HG02884 (cell line): ENCODE data around the gene KDM7A.
A peak's percentile ranks its signal among the peaks of the same experiment; 100 is the strongest.

Source experiments
- ATAC-seq: cut with Tn5 transposase; IDR thresholded peaks from one replicate; pipeline ENCODE4 v1.9.1; 2021; ENCODE audit warnings: mild to moderate bottlenecking, moderate library complexity; ENCODE audit not compliant: unreplicated experiment

Gene KDM7A

DNA sequence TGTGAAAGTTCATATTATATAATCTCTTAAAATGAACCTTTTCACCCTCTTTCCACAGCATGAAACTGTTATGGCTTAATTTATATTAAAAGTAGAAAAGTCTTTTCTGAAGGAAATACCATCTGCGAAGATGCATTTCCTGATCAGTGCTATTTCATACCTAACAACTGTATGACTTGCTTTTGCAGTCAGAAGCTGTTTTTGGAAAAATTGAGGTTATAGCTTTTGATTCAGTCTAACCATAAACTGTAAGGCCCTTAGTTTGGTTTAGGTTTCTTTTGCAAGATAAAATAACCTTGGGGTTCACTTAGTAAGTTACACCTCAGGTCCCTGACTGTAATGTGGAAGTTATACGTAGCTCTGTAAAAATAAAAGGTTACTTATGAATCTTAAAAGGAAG lies 91.3 kb downstream of the KDM7A start:
- ATAC-seq = no peak

DNA sequence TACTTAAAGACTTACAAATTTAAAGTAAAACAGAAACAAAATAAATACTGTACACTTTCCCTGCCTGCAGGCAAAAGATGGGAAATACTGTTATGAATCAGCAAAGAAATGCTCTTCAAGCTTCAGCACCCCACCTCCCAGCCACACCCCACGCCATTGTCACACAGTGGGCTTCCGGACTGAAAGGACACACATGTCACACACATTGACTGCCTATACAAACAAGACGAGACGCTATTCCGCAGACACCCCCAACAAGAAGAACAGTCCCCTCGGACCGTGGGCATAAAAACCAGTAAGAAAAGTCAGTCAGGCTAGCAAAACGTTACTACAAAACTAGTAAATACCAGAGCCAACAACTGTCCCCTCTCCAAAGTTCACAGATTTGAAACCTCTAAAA lies 91.8 kb downstream of the KDM7A start:
- peak; percentile 98 for ATAC-seq

DNA sequence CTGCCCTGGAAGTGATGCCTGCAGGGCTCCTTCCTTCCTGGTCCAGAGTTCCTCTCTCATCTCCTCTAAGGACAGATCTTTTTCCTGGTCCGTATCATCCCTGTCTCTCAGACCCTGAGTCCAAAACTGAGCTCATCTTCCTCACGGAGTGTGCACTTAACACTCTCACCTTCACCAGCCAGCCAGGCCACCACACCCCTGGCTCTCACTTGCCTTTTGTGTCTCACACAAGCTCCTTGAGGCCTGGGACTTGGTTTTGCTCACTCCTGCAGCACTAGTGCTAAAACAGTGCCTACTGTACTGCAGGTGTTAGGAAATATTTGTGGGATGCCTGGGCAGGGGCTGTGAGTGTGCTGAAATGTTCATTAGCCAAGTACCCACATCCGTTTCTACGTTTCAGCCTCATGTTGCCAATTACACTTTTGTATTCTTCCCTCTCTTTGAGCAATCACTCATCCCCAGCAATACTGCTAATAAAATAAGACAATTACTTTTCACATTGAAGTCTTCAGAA lies 92.6 kb downstream of the KDM7A start:
- no peak for ATAC-seq

DNA sequence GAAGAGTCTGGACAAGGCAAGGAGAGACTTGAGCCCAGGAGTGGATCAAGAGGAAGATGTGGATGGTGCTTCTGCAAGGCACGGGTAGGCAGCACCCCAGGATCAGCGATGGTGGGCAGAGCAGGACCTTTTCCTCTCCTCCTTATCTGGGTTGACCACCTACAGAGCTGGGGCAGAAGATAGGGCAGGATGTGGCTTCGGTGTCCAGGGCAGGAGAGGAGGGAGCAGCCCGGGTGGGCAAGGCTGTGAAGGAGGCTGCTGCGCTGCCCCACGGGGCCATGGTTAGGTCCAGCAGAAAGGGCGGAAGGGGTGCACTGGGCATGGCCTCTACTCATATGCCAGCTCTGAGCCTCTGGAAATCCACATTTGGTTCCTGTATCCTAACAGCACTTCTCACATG lies 94.0 kb downstream of the KDM7A start:
- ATAC-seq = no peak

DNA sequence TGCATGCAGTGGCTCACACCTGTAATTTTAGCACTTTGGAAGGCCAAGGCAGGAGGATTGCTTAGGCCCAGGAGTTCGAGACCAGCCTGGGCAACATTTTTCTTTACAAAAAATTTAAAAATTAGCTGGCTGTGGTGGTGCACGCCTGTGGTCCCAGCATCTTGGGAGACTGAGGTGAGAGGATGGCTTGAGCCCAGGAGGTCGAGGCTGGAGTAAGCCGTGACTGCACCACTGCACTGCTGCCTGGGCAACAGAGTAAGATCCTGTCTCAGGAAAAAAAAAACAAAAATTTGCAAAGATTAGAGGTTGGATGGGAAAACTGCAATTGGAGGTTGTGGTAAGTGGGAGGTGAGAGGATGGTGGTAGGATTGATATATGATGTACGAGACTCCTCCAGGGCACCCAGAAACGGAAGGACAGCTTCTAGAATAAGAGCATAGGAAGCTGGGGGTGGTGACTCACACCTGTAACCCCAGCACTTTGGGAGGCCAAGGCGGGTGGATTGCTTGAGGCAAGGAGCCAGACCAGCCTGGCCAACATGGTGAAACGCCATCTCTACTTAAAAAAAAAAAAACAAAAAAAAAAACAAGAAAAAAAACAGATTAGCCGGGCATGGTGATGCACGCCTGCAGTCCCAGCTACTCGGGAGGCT lies 94.9 kb downstream of the KDM7A start:
- no peak for ATAC-seq

DNA sequence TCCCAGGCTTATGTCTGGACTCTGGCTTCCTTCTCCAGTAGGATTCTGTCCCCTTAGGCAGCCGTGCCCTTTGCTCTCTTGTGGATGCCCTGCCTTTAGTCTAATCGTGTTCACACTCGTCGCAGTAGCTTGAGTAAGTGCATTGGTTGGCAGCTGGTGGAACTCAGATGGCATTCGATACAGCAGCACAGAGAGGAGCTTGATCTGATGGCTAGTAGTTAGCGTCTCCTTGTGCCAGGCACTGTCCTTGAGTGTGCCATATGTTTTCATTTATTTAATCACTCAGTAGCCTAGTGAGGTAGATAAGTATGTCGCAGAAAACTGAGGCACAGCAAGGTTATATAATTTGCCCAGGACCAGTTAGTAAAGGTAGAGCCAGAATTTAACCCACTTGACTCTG lies 95.9 kb downstream of the KDM7A start:
- ATAC-seq = no peak

DNA sequence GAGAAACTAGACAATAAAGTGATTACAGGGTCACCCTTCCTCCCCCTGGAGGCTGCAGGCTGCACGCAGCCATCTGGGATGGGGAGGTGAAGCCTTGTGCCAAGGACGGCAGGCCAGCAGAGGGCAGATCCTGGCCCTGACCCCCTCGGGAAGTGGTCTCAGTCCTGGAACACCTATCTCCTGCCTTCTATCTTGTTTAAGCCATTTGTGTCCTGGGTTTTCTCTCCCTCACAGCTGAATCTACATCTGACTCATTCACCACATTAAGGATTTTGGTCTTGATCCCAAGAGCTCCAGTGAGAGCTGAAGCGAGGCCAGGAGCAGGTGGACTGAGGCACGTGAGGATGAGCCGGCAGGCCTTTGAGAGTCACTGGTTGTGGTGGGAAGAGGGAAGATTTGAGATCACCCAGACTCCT lies 97.7 kb downstream of the KDM7A start:
- no peak for ATAC-seq

DNA sequence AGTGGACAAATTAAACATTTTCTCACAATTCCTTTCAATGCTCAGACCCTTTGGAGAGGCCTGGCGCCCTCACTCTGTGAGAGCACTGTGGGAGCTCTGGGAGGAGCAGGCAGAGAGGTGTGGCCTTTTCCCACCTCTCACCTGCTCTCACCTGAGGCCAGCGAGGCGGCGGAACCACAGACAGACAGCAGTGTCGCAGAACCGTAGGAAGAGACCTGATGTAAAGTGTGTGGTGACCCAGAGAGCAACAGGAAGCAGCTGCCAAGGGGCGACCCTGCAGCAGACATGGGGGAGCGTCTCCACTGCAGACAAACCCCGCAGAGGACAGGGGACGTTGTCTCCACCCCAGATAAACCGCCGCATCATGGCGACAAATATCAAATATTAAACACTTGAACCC lies 98.4 kb downstream of the KDM7A start:
- no peak for ATAC-seq

DNA sequence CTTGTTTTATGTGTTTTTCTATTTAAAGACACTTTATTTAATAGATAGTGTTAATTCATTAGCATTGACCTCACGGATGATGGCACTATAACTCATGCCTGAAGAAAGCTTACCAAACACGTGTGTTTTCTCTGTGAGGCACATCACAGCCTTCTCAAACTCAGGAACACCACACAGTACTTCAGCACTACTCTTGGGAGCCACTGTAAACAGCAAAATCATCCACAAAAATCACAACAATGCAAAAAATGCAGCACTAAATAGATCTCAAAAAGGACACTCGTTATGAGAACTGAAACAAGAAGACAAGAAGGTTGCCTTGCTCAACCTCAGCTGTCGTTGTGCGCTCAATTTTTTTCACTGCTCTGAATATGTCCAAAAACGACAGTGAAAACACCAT lies 102.0 kb downstream of the KDM7A start:
- no peak for ATAC-seq

DNA sequence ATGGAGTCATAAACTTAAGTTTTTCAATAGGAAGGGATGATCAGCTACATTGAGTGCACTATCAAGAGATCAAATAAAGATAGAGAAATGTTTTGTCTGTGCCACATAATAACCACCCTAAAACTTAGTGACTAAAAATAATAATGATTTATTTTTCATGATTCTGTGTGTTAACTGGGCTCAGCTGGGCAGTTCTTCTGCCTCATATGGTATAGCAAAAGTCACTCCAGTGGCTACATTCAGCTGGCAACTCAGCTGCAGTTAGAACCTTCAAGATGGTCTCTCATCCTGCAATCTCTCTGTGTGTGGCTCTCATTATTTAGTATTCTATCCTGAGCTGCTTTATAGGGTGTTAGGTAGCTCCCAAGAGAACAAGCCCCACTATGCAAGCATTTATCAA lies 106.2 kb downstream of the KDM7A start:
- ATAC-seq = no peak

DNA sequence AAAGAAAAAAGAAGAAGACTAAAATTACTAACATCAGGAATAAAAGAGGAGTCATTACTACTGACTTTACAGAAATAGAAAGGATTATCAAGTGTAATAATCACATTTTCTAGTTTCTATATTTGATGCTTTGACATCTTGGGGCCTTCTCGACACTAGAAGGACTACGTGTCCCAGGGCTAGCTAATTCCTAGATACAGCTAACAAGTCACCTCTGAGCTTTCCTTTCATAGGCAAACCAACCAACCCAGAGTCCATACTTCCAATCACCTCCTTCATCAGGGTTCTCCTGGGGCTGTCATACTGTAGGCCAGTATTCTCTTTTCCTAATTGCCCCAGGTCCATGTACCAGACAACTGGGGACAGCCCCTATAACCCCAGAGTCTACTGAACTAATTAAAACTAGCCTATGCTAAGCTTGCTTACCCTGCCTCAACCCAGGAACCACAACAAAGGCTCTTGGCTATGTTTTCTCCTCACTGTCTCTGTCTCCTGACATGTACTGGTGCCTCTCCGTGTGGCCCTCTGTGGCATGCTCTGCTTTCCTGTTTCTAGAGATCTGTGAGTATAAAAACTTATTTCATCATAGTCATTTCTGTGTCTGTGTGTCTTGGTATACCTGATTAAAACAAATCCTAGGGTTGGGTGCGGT lies 107.4 kb downstream of the KDM7A start:
- ATAC-seq = no peak

DNA sequence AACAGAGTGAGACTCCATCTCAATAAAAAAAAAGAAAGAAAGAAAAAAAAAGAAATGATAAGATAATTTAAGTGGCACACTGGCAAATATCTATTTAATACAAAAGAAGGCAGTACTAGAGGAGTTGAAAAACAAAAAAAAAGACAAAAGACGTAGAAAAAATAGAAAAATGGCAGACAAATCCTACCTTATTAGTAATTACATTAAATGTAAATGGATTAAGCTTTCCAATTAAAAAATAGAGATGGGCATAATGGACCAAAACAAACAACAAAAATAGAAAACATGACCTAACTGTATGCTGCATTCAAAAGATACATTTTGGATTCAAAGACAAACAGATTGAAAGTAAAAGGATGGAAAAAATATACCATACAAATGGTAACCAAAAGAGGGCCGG lies 108.8 kb downstream of the KDM7A start:
- ATAC-seq = no peak

DNA sequence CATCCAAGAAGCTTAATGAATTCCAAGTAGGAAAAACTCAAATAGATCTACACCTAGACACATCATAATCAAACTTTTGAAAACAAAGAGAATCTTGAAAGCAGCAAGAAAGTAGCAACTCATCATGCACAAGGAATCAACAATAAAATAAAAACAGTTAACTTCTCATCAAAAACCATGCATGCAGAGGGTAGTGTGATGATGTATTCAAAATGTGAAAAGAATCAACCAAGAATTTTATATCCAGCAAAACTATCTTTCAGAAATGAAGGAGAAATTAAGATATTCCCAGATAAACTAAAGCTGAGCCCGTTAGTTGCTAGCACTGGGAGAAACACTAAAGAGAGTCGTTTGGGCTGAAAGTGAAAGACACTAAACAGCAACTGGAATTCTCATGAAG lies 109.7 kb downstream of the KDM7A start:
- no peak for ATAC-seq

DNA sequence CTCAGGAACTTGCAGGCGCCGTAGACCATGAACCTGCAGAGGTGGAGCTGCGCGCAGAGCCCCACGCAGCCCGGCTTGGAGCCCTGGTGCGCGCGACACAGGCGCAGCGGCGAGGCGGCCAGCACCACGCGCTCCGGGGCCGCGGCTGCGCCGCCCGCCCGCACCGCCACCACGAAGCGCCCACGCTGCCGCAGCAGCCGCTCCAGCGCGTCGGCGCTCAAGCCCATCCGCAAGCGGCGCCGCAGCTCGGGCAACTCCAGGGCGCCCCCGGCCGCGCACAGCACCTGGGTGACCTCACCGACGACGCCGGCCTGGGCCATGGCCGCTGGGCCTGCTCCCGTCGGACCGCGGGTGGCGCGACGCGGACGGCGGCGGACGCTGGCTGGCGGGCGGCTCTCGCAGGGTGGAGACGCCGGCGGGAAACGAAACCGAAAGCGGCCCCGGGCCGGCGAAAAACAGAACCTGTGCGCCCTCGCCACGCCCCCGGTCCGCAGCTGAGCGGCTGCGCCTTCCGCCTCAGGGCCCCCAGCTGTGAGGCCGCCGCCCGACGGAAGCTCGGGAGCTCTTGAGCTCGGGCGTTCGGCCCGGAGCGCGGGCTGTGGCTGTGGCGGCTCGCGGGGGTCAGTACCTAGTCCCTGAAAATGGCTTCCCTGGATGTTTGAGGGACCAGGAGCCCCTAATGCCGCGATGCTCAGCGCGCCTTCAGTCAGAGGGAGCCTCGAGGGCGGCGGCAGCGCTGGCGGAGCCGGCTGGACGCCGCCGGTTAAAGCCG lies 114.1 kb downstream of the KDM7A start, which contains the start of gene PARP12:
Gene PARP12 (minus strand): TSS at position 424 of the 772 bp plus-strand sequence. CDS start 104 bp downstream, at position 320.
- peak; percentile 90 for ATAC-seq

DNA sequence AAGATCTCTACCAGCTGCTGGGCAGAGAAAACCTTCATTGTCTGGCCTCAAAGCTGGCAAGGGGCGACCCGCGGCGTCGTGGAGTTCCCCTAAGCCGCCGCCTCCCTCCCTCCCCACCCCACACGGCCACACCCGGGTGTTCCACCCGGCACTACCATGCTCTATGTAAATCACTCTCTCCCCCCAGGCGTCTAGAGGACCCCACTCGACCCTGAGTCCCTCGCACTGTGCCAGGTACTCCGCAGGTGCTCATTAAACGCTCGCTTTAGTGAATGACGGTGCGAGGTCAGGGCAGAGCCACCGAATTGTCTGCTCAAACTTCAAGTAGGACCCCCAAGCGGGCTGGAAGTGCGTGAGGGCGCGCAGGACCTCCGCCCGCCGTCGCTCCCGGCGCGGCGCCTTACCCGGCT lies 114.7 kb downstream of the KDM7A start:
- ATAC-seq = peak; percentile 18

DNA sequence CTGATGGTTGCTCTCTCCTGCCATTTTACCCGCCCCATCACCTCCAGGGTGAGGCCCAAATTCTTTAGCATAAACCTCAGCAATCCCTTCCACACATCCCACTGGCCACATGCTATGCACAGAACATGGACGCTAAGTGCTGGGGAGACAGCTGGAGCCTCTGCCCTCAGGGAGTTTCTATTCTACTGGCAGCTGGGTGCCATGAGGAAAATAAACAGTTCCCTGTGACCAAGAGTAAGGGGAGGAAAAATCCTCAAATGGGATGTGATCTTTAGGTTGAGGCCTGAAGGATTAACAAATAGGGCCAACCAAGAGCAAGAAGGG lies 115.2 kb downstream of the KDM7A start:
- no peak for ATAC-seq

DNA sequence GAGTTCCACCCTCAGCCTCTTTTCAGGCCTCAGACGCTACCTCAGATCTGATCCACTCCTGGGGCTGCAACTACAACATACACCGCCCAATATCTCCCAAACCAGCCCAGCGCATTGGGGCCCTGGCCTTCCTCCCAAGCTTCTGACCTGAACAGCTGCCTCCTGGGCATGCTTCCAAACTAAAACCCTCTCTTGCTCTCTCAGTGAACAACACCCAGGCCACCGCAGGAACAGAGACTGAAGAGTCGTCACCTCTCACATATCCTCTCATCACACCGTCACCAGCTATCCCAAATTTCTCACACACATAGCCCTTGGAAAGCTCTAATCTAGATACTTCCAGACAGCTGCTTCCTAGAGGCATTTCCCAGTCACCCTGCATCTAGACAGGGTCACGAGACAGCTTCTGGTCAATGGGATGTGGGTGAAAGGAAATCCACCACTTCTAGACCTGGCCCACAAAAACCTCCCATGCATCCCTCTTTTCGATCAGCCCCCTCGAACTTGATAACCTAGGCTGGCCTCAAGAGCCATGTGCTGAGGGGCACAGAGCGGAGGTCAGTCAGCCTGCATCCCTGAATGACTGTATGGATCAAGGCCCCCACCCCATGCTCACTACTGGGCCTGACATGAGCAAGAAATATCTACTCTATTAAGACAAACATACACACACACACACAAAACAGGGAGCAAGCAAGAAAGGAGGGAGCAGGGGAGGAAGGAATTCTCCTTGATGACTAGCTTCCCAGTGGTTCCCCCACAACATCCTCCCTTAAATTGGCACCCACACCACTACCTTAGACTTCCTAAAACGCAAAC lies 115.8 kb downstream of the KDM7A start:
- no peak for ATAC-seq

DNA sequence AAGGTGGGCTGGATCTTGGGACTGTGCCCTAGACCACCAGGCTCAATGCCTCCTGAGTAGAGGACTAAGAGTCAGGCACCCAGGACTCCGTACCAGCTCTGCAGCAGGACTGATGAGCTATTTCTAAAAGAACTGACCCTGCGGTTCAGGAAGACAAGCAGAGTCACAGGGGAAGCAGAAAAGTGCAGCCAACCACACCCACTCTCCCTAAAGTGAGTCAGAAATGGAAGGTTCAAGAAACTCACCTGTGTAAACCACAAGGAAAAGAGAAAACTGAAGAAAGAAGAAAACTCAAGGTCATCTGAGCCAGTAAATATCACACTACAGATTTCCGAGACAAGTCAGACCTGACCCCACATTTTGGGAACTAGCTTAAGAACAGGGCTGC lies 116.5 kb downstream of the KDM7A start:
- no peak for ATAC-seq

DNA sequence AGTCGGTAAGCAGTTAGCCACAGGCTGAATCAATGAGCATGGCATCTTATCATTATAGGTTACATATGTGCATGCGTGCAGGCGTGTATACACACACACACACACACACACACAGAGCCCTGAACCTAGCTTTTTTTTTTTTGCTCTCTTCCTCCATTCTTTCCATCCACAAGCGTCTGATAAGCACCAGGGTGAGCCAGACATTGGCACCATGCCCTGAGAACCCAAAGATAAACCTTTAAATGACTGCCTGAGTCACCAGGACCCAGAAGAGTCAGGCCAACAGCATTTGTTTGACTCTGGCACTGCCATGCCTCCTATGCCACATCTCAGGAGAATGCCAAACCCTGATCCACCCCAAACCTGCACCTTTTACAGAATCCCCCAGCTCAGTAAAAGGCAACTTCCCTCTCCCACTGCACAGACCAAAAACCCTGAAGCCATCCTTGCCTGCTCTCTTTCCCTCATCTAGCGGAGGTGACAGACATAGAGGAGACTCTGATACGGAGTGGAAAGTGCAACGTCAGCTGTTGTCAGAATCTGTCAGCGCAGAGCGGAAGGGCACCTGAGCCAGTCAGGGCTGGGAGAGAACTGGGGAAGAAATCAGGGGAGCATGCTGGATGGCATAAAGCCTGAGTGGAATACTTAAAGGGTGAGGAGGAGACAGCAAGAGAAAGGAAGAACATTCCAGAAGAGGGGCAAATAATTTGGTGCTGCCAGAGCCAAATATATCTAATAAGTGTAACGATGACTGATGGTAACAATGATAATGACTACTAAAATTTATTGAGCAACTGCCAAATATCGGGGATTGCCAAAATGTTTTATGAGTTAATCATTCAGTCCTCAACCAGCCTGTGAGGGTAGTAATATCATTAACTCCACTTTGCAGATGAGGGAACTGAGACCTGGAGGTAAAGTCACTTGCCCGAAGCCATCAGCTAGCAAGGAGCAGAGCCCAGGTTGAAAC lies 117.2 kb downstream of the KDM7A start:
- ATAC-seq = no peak

DNA sequence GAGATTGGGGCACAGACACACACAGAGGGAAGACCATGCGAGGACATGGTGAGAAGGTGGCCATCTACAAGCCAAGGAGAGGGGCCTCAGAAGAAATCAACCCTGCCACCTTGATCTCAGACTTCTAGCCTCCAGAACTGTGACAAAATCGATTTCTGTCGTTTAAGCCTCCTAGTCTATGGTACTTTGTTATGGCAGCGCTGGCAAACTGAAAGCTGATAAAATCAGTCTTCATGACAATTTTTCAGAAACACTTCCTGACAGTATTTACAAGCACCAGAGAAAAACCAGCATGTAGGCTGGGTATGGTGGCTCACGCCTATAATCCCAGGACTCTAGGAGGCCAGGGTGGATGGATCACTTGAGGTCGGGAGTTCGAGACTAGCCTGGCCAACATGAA lies 118.3 kb downstream of the KDM7A start:
- ATAC-seq = no peak
